NCI-H2196 (cell line): ENCODE data around the gene EFNB2.

ENCODE experiments used
- DNase-seq: peaks from one replicate; lab custom pipeline; 2025; ENCODE audit not compliant: unreplicated experiment; lab: John Stamatoyannopoulos, UW

EFNB2 gene

DNA sequence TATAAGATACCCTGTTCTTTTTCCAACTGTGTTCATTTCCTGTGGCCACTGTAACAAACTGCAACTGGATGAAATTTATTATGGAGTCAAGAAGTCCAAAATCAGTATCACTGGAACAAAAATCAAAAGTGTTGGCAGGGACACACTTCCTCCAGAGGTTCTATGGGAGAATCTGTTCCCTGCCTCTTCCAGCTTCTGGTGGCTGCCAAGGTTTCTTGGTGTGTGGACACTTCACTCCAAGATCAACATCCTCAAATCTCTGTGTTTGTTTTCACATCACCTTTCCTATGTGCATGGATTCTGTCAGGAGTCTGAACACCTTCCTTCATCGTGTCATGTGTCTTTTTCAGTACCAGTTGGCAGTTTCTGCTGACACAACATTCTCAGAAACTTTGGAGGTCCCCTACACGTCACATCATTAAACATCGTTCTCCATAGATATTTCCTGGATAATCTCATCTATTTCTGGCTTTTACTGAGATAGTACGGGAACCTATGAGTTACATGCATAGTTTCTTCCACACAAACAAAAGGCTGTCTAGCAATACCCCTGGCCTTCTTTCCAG lies 15.2 kb upstream of the EFNB2 start:
- DNase-seq, result no peak

DNA sequence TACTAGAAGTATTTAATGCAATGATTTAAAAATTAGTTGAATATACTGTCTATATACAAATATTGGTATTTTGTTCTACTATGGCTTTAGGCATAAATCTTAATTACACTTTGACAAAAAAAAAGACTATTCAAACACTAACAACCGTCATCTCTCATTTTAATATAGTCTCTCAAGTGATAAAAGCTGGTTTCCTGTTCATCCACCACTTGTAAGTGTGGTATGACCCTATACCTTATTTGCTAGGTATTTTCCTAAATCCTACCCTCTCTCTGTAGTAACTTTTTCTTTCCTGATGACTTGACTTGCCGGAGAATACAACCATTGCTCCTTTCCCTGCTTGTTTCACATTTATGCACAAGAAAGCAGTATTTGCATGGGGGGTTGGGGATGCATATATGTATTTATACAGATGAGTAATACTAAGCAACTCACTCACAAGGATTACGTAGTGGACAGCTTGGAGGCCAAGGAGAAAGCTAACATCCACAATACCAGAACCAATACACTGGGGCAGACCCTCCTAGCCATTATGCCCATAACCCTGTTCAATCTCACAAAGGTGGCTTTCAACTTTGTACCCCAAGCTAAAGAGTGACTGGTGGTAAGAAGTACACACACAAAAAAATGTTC lies 12.7 kb upstream of the EFNB2 start:
- DNase-seq, result no peak

DNA sequence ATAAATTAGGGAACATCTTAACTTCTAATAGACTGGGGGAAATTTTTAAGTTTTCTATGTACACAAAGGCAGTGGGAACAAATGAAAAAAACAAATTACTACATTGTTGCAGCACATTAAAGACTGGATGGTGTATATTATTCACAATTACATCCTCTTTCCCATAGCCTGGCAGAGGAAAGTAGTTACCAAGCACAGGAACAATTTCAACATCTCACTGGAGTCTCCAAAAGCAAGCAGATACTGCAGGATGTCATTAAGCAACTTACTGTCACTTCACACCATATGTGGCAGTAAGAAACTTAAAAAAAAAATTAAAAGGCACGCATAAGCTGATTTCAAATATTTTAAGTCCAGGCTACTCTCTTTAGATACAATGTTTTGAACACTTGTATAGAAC lies 6.4 kb upstream of the EFNB2 start:
- no peak for DNase-seq

DNA sequence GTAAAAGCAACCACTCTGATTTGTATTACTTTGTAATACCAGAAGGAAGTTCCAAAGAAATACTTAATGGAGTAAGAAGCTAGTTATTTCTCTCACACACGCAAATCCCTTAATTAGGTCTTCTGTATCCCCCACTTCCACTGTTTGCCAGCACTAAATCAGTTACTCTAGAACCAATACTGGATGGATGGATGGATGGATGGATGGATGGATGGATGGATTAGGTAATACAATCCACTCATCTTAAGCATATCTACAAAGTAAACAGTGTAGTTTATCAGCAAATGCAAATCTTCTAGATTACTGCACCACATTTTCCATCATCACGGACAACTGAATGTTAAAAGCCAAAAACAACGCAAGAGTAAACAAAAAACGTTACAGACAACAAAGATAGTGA lies 5.2 kb upstream of the EFNB2 start:
- DNase-seq, result no peak

DNA sequence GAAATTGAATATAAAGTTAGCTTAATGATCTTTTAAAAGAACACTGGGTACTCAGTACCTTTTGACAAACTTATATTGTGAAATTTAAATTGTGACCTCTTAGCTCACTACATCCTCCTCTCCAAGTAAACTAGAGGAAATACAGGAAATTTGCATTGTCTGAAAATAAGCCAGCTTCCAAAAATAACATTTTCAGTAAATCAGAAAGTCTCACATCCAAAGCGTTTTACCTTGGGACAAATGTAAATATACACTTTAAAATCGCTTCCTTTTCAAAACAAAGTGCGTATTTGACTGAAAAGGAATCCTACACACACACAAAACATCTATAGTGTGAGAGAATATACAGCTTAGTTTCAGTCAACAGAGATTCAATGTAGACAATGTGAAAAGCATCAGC lies 2.1 kb upstream of the EFNB2 start:
- DNase-seq, result no peak

DNA sequence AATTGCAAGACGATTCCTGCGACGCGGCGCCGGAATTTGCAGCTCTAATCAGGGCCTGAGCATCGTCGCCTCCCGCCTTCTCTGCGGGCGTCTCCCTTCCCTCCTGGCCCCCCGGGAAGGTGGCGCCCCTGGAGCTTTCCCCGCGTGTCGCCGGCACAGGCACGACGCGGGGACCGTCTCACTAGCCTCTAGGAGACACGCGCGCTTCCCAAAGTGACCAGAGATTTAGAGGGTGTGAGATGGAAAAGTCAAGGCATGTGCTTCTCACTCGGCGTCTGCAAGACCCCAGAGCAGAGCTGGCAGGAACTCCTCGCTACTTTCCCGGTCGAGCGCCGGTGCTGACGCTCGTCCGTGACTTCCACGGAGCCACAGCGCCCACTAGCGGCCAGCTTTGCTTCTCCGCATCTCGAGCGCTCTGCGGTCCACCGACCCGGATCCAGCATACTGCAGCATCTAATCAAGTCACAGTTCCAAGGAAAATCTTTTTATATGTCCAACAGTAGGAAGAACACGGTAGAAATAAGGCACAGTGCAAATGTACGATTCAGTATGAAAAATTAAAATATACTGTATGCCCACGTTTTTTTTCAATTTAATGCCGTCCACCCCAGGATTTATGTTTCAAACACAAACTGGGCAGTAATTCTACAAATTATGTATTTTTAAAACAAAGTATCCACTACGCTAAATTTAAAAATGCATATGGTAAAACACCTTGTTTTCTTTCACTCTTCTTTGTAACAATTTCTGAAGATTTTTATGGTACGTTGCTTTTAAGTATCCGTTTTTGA lies 977 bp upstream of the EFNB2 start:
- DNase-seq, result peak; percentile 77

DNA sequence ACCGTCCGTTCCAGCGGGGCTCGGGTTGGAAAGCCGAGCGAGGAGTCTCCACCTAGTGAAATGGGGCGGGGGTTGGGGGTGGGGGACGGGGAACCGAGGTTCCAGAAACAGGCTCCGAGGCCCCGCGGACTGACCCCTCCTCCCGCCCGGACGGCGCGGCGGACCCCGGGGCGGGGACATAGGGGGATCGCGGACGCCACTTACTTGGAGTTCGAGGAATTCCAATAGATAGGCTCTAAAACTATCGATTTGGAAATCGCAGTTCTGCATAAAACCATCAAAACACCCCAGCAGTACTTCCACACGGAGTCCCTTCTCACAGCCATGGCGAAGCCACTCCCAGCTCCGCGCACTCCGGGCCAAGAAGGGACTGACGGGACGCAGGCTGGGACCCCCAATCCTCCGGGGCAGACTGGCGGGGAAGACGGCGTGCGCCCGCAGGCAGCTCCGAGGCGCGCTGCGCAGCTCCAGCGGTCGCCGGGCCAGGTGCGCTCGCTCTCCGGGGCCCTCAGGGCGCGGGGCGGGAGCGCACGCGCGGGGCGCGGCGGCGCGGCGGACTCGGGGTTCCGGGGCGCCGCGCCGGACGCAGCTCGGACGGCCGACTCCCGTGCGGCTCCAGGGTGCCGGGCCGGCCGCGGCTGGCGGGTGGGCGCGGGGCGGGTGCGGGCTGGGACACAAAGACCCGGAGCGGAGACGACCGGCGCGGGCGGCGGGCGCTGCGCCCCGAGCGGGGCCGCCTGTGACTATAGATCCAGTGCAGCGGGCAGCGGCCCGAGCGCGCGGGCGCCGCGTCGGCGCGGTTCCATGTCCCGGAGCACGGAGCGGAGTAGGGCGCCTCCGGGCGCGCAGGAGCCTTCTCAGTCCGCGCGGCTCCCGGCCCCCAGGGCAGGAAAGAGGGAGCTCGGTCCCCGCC lies 567 bp downstream of the EFNB2 start:
- DNase-seq, result no peak

DNA sequence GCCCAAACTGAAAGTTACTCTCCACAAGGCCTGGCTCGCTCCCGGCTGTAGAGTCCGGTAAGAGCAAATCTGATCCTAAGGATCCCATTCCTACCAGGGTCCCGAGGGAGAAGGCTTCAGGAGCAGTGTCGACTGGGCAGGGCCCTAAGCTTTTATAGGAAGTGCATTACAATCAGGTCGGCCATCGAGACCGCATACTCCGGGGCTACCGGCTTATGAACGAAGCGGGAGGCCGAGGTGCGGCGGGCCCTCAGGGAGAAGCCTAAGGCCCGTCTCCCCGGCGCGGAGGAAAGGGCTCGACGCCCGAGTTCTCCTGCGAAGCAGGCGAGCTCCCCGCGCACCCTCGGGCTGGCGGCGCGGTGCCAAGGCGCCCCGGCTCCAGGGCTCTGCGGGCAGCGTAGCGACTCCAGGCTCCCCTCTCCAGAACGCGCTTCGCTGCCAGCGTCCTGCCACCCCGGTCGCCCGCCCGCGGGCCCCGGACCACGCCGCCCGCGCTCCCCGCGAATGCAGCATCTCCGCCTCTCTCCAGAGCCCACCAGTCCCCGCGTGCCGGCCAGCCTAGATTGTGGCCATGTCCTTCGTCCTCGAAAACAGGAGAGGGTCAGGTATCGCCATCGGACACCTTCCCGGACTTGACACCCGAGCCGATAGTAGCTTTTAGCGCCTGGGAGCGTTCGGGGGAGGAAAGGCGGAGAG lies 1.4 kb downstream of the EFNB2 start:
- no peak for DNase-seq

DNA sequence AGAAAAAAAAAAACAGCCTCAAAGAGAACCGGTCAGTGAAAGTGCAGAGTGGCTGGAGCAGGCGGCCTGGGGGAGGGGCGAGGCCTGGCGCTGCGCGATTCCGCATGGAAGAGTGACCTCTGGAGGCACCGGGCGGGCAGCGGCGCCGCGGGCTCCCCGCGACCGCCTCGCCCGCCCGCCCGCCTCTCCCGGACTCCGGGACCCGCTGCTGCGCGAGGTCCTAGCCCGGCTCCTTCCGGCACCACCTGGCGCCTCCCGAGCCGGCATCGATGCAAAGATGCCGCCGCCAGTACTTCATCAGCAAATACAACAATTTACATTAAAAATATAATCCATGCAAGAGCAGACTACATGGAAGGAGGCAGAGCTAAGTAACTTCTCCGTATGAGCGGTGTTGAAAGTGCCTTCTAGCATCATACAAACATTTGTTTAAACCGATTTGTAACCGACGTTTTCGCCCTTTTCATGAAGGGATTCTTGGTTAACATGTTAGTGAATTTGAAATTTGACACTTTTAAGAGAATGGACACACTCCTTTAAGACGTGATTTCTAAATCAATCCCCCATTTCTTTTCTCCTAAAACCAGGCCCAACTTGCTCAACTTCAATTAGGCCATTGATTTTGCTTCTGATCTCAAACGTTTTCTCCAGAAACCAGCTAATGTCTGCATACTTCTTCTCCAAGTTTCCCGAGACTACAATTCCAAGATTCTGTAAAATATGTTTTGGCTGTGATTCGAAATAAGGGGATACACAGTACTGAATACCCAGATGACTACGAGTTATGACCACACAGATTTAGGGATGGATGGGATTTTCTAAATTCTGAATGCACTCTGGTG lies 2.1 kb downstream of the EFNB2 start:
- peak; percentile 36 for DNase-seq

DNA sequence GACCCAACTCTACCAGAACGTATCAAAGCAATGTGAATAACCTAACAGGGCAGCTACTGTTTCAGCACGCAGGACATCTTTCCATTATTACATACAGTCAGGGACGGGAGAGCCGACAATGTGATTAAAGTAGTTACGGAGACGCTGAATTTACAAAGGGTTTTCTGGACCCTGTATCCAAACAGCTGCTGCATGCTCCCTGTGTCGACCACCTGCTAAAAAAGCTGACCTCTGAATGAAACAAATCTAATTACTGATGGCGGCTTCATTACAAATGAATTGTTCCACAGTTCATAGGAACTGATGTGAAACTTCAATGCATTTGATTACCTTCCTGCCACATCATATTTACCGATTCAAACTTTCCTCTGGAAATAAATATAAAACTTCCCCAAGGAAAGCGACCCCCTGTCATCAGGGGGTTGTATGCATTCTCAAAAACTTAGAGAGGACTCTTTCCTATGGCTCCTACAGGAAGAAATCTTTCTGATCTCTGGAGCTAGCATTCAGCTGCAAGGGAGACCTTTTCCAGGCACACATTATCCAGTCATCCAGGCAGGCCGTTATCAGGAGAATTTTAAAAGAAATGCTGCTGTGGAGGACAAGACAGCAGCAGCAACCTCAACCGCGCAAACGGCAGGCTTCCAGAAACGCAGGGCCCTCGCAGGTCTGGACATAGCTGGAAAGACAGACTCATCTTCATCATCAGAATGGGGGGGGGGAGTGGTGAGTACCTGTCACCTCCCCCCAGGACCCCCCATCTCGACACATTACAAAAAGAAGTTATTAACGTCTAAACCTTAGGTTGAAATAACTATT lies 3.1 kb downstream of the EFNB2 start:
- DNase-seq, result no peak

DNA sequence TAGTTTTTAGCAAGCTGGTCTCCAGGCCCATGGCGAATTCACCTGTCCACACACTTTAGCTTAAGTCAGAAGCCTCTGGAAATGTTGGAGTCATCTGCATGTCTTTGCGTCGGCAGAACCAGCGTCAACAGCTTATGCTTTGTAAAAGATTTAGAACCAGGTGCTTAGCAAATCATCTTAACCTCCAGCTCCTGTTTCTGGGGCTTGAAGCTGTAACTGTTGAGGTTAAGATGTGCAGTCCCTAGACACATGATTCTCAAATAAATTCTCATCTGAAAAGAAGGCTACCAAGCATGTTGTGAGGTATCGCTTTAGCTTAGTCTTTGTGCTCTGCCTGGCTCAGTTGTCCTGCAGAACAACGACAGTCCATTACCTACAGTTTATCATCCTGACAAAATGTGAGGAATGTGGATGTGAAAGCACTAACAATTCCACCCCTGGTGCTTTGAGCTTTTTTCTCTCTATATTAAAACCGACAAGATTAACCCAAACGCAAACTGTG lies 4.4 kb downstream of the EFNB2 start:
- DNase-seq, result no peak

DNA sequence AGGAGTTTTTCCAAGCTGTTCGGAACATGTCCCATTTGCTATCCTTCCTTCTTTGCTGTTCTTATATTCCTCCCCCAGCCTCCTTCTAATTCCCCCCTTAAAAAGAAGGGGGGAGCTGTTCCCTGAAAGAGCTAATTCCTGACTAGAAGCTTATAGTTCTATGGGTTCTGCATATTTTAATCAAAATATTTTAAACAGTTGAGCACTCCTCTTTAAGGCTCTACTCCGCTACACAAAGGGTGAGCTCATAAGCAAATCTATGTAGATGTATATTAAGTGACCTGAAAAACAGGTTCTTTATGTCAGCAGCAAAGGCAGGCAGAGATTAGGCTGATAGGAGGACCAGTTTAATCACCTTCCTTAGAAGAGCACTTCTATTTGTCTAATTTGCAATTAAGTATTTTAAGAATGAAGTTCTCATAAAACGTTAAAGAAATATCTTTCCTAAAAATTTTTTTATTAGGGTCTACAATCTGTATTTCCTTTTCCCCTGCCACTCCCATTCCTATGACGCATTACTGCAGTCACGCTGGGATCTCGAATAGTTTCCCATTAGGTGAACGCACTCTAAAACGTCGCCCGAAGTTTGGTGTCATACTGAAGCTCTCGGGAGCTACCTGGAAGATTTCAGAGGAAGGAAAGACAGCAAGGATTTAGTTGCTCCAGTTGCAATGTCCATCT lies 5.2 kb downstream of the EFNB2 start:
- no peak for DNase-seq

DNA sequence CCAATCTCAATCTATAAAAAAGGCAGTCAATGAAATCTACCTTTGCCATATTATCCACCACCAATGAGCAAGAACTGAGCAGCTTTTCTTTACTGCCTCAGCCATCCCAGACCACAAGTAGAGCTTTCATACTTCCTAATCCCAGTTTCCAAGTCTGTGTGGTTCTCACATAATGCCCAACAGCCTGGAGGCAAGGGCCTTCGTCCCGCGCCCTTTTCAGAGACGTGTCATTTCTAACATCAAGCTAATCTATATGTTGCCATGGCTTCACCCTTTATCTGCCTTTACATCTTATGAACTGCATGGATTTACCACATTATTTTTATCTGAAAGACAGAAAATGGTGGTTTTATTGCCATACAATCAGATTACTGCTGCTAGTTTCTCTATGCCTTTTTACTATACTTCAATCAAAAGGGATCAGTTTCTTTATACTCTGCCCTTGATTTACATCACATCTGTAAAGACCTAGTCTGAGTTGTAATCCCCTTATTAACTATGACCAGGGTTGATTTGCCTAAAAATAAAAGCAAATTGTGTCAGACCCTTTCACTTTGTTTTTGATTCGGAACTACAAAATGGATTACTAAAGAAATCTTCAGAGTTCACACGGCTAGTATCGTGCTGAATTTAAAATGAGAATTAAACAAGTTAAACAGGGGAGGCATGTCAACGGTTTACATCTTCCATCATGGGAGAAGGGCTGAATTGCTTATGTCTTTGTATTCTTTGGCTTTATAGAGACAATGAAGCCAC lies 5.9 kb downstream of the EFNB2 start:
- DNase-seq, result no peak

DNA sequence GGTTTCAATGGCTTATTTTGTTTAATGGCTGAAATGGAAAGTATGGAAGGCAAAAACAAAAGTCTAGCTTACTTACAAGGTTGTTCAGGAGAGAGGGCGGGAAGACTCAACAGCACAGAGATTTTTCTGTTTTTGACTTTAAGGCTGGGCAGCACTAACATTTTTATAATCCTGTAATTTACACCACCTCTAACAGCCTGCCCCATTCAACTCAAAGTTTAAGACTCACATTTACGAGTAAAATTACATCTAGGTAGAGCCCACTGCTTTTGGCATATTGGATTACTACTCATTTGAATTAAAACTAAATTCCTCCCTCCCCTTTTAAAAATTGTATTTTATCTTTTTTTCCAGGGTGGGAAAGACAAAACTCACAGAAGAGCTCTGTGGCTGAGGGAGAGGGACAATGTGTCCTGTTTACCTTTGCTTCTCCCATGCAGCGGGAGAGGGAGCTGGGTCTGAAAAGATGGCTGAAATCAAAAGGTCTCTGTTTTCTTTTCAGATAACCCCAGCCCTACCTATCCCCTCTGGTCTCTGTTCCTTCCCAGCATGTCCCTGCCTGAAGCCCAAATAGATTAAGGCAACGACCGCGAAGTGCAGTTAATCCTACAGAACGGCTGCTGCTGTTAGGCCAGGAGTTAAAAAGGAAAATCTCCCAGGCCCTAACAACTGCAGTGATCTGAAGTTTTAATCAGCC lies 6.6 kb downstream of the EFNB2 start:
- DNase-seq, result no peak

DNA sequence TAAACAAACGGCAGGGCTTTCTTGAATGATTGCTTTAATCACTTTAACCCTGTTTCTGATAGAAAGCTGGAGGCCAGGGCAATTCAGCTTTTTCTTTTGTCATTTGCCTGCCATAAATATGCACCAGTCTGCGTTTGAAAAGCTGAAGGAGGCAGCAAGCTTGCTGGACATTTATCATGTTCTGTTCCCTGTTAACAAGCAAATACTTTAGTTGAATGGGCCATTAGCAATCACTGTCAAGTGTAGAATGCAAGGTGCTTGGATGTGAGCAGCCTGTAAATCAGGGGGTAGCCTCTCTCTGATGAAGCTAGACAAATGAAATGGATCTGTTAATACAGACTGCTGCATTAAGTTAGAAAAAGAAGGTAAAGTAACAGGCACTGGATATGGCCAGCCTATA lies 7.6 kb downstream of the EFNB2 start:
- DNase-seq, result no peak

DNA sequence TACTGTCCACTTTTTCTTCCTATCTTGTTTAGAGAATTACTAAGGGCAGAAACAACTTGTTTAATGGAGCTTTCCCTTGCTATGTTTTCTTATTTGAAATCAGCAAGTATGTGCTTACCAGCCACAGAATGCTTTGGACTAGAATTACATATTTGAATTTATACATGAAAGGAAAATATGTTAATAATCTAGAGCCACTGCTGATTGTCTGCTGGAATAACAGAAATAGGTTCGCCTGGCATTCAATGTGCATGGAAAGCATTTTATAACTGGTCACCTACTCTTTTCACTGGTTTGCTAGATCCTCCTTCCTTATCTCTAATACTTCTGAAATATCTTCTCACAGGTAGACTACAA lies 8.0 kb downstream of the EFNB2 start:
- no peak for DNase-seq
